Endothelial cell of hepatic sinusoid (primary cell): ENCODE data around the gene ANGEL1.

Experiments
- in situ Hi-C: cut with HindIII; loops from 2 replicates; pipeline ENCODE4 v1.10.0; 2017; ENCODE audit warnings: low sequenced_read_pairs

Gene ANGEL1

DNA sequence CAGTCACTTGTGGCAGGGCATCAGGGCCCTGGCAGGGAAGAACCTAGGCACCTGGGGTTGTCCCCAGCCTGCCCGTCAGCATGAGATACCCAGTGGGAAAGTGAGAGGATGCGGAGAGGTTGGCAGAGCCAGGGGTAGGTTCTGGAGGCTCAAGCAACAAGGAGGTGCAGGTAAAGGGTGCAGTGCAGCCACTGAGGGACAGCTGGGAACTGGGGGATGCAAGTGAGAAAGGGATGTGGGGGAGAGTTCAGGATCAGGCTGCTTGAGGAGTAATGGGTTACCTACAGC is 32.7 kb downstream of the ANGEL1 start:
- in situ Hi-C loops, result no loop called here

DNA sequence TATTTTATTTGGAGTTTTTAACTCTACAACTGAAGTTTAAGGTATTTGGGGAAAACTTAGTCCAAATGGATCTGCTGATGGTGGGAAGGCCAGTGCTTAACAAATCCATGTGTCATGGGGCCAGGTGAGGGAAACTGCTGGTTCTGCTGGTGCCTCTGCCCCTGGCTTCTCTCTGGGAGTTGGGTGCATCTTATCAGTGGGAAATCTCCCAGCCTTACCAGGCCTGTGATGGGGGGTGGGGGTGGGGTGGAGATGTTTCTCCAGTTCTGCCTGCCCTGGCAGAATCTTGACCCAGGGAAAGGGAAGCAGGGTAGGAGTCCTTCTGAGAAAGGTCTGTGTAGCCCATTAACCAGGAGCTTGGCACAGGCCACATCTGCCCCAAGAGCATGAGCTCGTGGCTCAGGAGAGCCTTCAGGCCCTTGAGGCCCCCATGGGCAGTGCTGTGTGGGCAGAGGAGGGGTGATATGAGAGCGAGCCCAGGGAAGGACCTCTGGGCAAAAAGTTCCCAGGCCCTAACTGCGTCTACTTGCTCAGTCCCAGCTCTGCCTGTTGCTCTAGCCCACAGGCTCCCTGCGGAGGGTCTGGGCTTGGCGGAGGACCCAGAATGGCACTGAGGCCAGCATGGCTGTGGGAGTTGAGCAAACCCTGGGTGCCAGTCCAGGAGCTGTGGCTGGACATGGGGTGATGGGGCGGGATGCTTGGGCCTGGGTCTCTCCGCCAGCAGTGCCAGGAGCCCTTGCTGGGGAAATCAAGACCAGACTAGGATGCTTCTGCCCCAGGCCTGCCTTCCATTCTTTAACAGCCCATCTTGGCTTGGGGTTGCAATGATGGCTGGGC is 33.2 kb downstream of the ANGEL1 start:
- in situ Hi-C loops, result no loop called here

DNA sequence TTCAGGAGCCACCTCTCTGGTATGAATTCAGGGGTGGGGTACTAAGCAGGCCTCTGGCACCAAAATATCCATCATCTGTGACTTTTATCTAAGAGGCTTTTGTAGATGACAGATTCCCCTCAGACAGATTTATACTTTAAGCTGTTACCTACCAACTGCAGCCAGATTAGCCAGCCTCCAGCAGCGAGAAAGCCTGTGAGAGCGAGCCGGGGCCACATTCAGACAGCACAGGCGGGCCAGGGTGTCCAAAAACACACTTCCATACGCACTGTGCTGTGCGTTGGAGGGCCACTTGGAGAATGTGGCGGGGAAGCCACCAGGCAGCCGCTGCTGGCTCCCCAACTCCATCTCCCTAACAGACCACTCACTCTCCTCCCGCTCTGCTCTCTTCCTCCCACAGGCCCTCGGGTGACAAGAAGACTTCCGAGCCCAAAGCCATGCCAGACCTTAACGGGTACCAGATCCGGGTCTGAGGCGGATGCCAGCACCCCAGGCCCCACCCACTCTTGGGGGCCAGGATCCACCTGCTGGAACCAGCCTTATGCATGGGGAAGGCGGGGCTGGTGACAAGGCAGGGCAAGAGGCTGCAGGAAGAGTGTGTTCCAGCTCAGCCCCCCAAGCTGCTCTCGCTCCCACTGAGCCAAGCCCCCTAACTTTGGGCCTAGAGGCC is 34.0 kb downstream of the ANGEL1 start:
- in situ Hi-C loops, result no loop called here

DNA sequence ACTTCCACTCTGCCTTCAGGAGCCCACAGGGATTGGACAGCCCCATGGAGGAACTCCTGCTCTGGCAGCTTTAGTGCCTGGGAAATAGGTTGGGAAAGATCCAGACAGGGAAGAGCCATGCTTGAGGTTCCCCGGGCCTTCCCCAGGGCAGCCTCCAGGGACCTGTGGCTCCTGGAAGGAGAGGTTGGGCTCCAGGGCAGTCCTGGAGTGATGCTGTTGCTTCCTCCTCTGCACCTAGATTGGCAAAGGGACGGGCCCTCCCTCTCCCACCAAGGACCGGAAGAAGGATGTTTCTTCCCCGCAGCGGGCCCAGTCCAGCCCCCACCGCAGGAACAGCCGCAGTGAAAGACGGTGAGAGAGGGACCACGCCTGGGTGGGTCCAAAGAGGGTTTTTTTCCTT is 35.0 kb downstream of the ANGEL1 start:
- in situ Hi-C loops, result no loop called here

DNA sequence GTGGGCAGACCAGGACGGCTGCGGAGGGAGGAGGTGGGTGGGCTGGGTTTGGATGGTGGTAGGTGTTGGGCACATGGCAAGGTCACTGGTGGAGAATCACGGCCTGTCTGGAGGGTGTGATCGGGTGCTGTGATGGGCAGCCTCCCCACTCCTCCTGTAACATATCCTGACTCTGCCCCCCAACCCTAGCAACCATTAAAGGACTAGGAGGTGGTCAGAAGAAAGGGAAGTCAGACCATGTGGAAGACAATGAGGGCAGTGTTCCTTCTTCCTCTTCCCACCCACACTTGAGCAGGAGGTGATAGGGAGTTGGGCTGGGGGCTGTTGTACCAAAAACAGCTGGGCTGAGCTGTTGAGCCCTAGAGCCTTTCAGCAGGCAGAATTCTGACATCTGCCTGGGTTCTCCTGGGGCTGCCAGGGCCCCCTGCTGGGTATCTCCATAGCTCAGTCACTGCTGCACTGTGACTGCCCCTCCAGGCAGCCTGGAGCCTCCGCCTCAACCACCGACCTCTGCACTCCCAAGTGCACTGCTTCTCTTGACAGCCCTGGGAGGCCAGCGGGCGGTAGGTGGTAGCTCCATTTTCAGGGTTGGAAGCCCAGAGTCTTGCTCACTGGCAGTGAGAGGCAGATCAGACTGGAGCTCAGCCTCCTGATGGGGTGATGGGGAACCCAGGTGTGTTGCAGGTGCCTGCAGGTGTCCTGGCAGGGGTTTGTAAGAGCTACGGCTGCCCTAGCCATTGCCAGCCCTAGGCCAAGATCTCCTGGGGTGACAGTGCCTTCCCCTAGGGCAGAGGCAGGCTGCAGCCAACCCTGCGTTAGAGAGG is 36.0 kb downstream of the ANGEL1 start:
- in situ Hi-C loops, result no loop called here

DNA sequence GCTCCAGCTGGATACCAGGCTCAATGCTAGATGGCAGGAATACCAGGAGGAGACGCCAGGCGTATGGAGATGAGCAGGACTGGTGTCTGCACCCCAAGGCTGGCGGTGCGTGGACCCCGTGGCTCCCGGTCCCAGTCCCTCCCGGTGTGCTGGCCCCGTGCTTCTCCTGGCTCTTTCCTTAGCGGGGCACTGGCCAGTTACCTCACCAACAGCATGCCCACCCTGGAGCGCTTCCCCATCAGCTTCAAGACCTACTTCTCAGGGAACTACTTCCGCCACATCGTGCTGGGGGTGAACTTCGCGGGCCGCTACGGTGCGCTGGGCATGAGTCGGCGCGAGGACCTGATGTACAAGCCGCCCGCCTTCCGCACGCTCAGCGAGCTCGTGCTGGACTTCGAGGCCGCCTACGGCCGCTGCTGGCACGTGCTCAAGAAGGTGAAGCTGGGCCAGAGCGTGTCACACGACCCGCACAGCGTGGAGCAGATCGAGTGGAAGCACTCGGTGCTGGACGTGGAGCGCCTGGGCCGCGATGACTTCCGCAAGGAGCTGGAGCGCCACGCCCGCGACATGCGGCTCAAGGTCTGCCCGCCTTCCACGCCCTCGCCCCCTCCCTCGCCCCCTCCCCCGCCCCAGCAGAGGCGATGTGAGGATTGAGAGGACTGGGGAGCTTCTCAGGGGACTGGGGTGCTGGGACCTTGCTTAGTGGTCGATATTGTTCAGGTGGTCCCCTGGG is 36.8 kb downstream of the ANGEL1 start:
- in situ Hi-C loops, result no loop called here

DNA sequence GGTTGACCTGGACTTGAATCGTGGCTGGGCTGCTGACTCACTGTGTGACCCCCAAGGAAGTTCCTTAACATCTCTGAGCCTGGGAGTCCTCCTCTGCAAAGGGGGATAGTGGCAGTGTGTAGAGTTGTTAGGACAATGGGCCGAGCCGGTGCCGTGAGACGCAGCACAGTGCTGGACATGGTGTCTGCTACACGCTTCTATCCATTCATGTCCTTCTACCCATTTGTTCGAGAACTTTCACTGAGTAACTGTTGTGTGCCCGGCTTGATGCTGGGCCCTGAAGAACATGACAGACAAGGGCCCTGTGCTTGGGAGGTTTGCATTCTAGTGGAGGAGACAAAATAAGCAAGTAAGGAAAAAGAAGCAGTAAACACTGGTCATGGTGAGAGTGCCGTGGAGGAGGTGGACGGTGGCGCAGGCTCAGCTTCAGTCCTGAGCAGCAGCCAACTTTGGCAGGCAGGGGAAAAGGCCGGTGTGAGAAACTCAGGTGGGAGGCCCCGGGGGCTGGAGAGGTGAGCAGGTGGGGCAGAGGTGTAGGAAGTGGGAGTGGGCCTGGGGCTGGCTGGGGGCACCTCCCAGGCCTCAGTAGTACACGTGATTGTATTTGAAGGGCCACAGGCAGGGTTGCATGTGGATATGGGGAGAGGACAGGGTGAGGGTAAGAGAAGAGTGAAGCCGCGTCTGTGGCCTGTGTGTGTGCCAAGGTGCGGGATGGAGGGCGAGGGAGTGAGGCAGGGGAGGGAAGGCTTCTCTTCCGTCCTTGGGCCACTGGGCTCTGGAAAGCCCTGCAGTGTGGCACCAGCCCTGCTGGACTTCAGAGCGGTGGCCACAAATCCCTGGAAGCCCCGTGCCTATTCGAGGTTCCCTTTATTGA is 37.6 kb downstream of the ANGEL1 start:
- in situ Hi-C loops, result no loop called here

DNA sequence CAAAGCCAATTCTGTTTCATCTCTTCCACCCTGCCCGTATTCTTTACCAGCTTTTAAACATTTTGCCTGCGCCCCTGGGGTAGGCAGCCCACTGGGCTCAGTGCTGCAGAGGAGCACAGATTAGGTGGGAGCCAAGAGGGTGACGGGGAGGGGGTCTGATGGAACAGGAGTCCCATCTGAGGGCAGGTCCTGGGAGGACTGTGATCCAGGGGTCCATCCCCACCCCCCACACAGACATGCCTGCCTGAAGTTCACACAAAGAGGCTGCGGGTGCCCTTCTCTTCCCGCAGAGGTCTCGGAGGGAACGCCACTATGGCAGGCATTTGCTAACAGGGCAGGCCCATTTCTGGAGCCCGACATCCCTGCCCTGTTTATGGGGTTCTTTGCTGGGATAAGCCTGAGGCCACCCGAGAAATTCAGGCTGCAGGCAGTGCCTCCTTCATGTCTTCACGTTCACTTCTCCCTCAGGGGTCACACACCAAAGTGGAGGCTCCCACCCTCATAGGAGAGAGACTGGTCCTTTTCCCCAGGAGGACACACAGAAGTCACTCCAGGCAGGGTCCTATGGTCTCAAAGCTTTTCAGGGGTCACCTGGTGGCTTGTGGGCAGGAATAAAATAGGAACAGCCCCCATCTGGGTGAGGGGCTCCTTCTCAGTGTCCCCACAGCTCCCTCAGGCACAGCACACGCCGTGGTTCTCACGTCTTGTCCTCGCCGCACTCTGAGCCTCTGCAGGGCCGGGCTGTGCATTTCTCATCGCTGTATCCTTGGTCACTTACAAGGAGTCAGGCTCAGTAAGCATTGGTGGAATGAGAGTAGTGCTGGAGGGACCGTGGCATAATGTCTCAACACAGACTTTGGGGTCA is 38.5 kb downstream of the ANGEL1 start:
- in situ Hi-C loops, result no loop called here

DNA sequence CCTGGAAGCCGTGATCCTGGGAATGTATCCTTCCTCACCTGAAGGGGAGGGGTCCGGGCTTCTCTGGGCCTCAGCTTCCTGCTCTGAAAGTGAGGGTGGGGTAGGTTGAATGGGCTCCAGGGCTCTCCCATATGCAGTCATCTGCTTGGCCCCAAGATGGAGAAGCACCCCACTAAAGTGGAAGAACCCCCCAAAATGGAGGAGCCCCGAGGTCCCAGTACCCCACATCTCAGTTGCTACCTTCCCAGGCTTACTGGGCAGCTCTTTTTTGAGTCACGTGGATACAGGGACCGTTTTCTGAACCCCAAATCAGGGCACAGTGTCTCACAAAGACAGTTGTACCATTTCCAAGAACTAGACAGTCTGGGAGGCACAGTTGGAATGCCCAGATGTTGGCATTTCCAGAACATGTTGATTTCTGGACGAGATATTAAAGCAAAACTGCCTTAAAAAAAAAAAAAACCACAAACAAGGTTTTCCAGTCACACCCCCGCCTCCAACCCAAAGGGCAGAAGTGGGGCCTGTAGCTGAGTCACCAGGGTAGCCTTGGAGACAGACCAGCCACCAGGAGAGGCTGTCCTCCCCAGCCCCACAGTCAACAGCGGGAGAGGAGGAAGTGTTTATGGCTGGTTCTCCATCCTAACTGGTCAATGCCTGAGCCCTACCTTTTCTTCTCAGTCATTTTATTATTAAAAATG is 39.3 kb downstream of the ANGEL1 start:
- in situ Hi-C loops, result no loop called here

DNA sequence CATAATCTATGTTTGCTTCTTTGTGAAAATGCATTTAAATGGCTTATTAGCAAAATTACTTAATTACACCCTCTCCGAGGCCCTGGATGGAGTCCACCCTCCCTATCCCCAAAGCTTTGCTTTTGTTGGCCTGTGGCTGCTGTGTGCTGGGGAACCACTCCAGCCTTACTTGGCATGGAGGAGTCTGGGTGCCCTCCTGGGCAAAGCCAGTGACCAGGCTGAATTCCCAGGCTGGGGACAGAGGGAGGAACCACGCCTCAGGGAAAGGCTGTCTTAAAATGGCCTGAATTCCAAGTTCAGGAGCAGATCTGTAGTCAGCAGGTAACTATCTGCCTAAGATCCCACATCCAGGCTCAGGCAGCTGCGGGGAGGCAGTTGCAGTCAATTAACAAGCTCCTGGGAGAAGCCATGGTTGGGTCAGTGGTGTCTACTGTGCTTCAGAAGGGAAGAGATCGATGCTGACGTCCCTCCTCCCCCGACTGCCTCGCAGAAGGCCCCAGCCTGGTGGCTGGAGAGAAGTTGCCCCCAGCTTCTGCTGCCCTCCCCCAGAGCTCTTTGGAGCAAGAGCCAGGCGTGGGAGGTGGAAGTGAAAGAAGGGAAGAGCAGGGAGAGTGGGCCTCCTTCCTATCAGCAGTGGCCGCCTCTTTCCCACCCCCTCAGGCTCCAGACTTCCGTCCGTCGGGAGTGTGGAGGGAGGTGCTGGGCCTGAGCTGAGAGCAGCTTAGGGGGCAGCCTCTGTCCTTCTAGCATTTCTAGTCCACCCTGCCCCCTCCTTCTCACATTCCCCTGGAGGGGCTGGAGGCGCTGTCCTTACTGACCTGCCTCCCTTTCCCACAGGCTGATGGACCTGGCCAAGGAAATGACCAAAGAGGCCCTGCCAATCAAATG is 40.1 kb downstream of the ANGEL1 start:
- in situ Hi-C loops, result no loop called here

DNA sequence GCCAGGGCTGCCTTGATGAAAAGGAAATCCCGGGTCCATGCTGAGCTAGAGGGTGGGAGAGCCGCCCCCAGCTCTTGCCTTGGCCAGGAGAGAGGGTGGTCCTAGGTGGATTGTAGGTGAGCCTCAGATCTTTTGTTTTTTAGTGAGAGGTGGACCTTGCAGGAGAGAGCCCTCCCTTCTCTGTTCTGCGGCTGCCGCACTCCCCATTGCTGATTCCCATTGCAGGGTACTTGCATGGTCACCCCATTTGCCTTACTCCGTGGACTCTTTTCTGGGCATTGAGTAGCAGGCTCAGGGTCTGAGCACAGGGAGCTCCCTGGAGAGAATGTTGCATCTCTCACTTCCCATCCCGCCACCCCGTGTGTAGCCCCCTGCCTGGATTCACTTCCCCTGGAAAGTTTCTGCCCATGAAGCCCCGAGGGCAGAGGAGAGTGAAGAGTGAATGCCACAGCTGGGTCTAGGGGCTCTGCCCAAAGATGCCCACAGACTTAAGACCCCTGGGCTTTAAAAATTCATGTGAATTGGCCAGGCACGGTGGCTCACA is 41.2 kb downstream of the ANGEL1 start:
- in situ Hi-C loops, result no loop called here

DNA sequence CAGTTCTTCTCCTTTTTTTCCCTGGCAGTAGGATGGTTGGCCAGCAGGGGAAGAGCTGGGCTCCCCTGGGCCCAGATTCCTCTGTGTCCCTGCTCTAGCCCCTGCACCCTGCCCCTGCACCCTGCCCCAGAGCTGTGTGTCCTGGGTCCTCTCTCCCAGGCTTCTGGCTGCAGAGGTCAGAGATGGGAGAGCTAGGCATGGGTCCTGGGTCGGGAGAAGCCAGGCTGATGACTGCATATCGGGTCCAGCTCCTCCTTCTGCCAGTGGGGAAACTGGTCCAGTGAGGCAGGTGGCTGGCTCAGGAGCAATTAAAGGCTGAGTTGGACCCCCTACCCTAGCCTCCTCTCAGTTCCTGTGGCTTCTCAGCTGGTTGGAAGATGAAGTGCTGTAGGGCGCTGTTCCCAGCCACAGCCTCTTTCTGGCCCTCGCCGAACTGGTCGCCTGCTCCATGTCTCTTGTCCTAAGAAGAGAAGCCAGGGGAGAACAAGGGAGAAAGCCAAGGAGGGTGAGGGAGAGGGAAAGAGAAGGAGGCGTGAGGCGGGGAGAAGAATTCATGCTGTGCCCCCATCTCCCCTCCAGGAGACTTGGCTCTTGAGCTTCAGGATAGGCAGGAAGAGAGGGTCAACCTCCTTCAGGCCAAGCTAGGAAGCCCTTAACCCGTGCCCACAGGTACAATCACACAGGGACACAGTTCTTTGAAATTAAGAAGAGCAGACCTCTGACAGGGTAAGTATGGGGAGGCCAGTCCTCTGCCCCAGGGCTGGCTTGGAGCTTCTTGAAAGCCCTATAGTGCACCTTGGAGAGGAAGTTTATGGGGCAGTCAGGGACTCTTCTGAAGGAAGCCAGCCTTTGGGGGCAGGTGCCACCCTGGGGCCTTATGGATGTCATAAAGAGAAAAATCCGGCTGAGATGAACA is 41.9 kb downstream of the ANGEL1 start:
- in situ Hi-C loops, result no loop called here

DNA sequence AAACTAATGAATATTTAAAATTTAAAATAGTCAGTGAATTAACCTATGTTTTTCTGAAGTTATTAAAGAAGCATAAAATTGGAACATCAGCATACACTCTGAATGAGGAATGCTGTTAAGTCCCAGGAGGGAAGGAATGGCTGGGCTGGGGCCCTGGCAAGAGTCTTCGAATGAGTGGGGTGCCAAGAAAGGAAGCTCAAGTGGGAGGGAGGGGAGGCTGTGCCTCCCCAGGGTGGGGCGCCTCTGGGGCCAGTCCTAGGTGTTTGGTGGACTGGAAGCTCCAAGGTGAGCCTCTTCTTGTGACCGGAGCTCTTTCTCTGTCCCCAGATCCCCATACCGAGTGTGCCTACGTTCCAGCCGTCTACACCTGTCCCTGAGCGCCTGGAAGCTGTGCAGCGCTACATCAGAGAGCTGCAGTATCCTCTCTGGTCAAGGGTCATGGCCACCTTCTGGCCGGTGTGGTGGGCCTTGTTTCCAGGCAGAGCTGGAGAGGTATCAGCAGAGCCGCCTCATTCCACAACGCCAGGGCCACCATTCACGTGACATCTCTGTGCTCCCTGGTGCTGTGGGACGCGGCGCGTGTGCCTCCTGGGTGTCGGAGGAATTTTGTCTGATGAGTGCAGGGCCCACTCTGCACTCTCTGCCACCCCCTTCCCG is 42.9 kb downstream of the ANGEL1 start:
- in situ Hi-C loops, result no loop called here

DNA sequence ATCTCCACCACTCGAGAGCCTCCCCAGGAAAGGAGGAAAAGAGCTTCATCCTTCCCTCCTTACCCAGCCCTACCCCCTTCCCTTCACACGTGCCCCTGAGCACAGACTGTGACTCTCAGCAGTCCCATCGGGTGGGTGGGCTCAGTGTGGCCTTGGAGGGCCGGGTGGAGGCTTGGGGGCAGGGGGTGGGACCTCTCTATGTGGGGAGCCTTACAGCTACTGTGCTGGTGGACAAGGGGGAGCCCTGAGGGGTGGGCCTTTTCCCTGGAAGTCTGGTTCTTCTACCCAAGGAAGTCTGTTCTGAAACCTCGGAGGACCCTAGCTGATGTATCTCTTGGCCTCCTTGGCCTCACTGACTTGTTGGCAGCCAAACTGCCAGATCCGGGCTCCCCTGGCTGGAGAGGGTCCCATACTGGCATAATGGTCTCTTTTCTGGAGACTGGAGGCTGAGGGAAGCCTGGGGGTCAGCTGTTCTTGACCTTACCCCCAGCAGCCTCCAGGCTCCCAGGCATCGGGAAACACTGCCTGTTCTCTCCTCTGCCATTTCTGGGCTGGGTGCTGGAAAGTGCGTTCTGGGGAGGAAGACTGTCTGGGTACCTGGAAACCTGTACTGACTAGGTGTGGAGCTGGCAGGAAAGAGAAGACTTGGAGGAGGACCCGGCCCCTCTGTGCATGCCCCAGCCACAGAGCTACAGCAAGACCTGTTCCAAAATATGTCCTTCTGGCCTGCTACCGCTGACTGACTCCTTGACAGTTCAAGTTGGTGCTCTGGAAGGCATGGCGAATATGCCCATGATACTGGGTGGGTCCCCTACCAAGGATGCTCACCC is 43.8 kb downstream of the ANGEL1 start:
- in situ Hi-C loops, result no loop called here
